ENCODE measurements around the gene CHAF1B.

The CHAF1B gene

DNA sequence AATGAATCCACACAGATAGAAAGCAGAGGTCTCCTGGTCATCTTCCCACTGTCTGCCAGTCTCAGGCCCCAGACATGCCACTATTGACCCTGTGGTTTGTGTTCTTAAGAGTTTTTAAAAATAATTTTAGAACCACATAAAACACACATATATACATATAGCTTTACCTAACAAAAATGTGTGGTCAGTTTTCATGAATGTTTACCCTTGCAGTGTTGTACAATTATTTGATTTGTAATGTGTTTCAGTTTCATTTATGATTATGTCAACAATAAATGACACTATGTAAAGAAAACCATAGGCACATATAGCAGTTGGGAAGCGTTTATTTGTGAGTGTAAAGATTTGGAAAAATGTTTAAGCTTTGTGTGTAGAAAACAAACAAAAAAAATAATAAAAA is 17.1 kb downstream of the CHAF1B start:
- H3K79me2 ChIP-seq (ENCODE audit: control insufficient read depth, low read length): no peaks in the 10 kb centered on the region
- no peaks in the 10 kb centered on the region for H3K9me2 ChIP-seq (replicated peaks; ENCODE audit: control insufficient read depth, low read length)
- H4K20me1 ChIP-seq (ENCODE audit: control insufficient read depth, insufficient read depth, low read depth, low read length): no peaks in the 10 kb centered on the region
- H3K4me2 ChIP-seq (ENCODE audit: low read length): no peak overlapping the region
- H3K9me3 ChIP-seq (ENCODE audit: control insufficient read depth, insufficient read depth, low read length): no peaks in the 10 kb centered on the region
- no peaks in the 10 kb centered on the region for H3K27me3 ChIP-seq (ENCODE audit: control insufficient read depth, low read length)
- peaks cover 44% of the 10 kb centered on the region for H3K36me3 ChIP-seq (ENCODE audit: control insufficient read depth, low read length)
- no peaks in the 10 kb centered on the region for H3K4me1 ChIP-seq (ENCODE audit: control insufficient read depth, low read length)
- TF ChIP-seq CTCF (IDR thresholded peaks at IDR 0.05; ENCODE audit: low read depth, low read length, poor library complexity, severe bottlenecking): no peak
- no peak for TF ChIP-seq EZH2phosphoT487 (IDR thresholded peaks at IDR 0.05; ENCODE audit: borderline replicate concordance, low read length)
- H3K4me3 ChIP-seq (ENCODE audit: low read length): no peak overlapping the region
- H3F3A ChIP-seq (ENCODE audit: control insufficient read depth, insufficient read depth): no peaks in the 10 kb centered on the region
- no peak overlapping the region for H3K27ac ChIP-seq (ENCODE audit: low read depth, low read length)

GRCh38 chr21:36403713-36404112 is 18.5 kb downstream of the CHAF1B start:
- Histone ChIP-seq H3K27me3 (ENCODE audit: control insufficient read depth, low read length) (no peaks in the 10 kb centered on the region), H3F3A (ENCODE audit: control insufficient read depth, insufficient read depth) (no peaks in the 10 kb centered on the region), H3K36me3 (ENCODE audit: control insufficient read depth, low read length) (peaks cover 46% of the 10 kb centered on the region), H3K27ac (ENCODE audit: low read depth, low read length) (no peak overlapping the region), H3K9me3 (ENCODE audit: control insufficient read depth, insufficient read depth, low read length) (no peaks in the 10 kb centered on the region), H3K4me2 (ENCODE audit: low read length) (no peak overlapping the region), H3K4me1 (ENCODE audit: control insufficient read depth, low read length) (no peaks in the 10 kb centered on the region), H3K79me2 (ENCODE audit: control insufficient read depth, low read length) (no peaks in the 10 kb centered on the region), H3K4me3 (ENCODE audit: low read length) (no peak overlapping the region), H4K20me1 (ENCODE audit: control insufficient read depth, insufficient read depth, low read depth, low read length) (no peaks in the 10 kb centered on the region), H3K9me2 (replicated peaks; ENCODE audit: control insufficient read depth, low read length) (no peaks in the 10 kb centered on the region)
- TF ChIP-seq EZH2phosphoT487 (IDR thresholded peaks at IDR 0.05; ENCODE audit: borderline replicate concordance, low read length) (no peak), CTCF (IDR thresholded peaks at IDR 0.05; ENCODE audit: low read depth, low read length, poor library complexity, severe bottlenecking) (no peak)

DNA sequence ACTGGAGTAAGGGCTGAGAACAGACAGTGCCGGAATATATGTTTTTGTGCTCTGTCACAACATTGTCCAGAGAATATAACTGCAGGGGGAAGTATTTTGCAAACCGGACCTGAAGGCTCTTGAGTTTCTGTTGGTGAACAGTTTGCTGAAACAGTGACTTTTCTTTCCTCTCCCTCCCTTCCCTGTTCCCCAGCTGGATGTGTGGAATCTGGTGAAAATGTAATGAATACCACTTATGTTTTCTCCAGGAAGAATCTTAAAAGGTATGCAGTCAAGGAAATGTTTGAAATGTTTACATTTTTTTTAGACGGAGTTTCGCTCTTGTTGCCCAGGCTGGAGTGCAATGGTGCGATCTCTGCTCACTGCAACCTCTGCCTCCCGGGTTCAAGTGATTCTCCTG is 23.4 kb downstream of the CHAF1B start:
- H3K4me1 ChIP-seq (ENCODE audit: control insufficient read depth, low read length): no peaks in the 10 kb centered on the region
- H3K9me2 ChIP-seq (replicated peaks; ENCODE audit: control insufficient read depth, low read length): no peaks in the 10 kb centered on the region
- no peak for TF ChIP-seq CTCF (IDR thresholded peaks at IDR 0.05; ENCODE audit: low read depth, low read length, poor library complexity, severe bottlenecking)
- no peak for TF ChIP-seq EZH2phosphoT487 (IDR thresholded peaks at IDR 0.05; ENCODE audit: borderline replicate concordance, low read length)
- H3K4me3 ChIP-seq (ENCODE audit: low read length): no peak overlapping the region
- peaks cover 39% of the 10 kb centered on the region for H3K36me3 ChIP-seq (ENCODE audit: control insufficient read depth, low read length)
- no peaks in the 10 kb centered on the region for H3K27me3 ChIP-seq (ENCODE audit: control insufficient read depth, low read length)
- no peaks in the 10 kb centered on the region for H3K79me2 ChIP-seq (ENCODE audit: control insufficient read depth, low read length)
- no peaks in the 10 kb centered on the region for H3K9me3 ChIP-seq (ENCODE audit: control insufficient read depth, insufficient read depth, low read length)
- no peak overlapping the region for H3K27ac ChIP-seq (ENCODE audit: low read depth, low read length)
- no peaks in the 10 kb centered on the region for H4K20me1 ChIP-seq (ENCODE audit: control insufficient read depth, insufficient read depth, low read depth, low read length)
- H3F3A ChIP-seq (ENCODE audit: control insufficient read depth, insufficient read depth): no peaks in the 10 kb centered on the region
- H3K4me2 ChIP-seq (ENCODE audit: low read length): no peak overlapping the region

DNA sequence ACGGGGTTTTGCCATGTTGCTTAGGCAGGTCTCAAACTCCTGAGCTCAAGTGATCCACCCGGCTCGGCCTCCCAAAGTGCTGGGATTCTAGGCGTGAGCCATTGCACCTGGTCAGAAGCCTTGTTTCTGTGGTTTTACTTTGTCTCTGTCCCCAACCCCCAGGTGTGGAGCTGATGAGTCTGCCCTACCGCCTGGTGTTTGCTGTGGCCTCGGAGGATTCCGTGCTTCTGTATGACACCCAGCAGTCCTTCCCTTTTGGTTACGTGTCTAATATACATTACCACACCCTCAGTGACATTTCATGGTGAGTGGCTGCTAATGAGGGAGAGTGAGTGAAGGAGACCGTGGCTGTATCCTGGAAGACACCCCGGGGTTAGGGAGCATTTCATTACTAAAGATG is 26.1 kb downstream of the CHAF1B start:
- Histone ChIP-seq H3K27me3 (ENCODE audit: control insufficient read depth, low read length) (no peaks in the 10 kb centered on the region), H3K9me2 (replicated peaks; ENCODE audit: control insufficient read depth, low read length) (no peaks in the 10 kb centered on the region), H3K9me3 (ENCODE audit: control insufficient read depth, insufficient read depth, low read length) (no peaks in the 10 kb centered on the region), H3F3A (ENCODE audit: control insufficient read depth, insufficient read depth) (no peaks in the 10 kb centered on the region), H3K79me2 (ENCODE audit: control insufficient read depth, low read length) (no peaks in the 10 kb centered on the region), H3K36me3 (ENCODE audit: control insufficient read depth, low read length) (peaks cover 55% of the 10 kb centered on the region), H3K27ac (ENCODE audit: low read depth, low read length) (no peak overlapping the region), H3K4me1 (ENCODE audit: control insufficient read depth, low read length) (no peaks in the 10 kb centered on the region), H4K20me1 (ENCODE audit: control insufficient read depth, insufficient read depth, low read depth, low read length) (no peaks in the 10 kb centered on the region), H3K4me3 (ENCODE audit: low read length) (no peak overlapping the region), H3K4me2 (ENCODE audit: low read length) (no peak overlapping the region)
- TF ChIP-seq EZH2phosphoT487 (IDR thresholded peaks at IDR 0.05; ENCODE audit: borderline replicate concordance, low read length): no peak
- TF ChIP-seq CTCF (IDR thresholded peaks at IDR 0.05; ENCODE audit: low read depth, low read length, poor library complexity, severe bottlenecking): no peak

Measured in DOHH2 (cell line).